ENCODE data around the gene NIPSNAP2.
"Not testable (repeated sequence)": the region's sequence is repeated elsewhere in the genome, so short reads cannot be mapped to it uniquely, and the experiment has no call there.

NIPSNAP2 gene

DNA sequence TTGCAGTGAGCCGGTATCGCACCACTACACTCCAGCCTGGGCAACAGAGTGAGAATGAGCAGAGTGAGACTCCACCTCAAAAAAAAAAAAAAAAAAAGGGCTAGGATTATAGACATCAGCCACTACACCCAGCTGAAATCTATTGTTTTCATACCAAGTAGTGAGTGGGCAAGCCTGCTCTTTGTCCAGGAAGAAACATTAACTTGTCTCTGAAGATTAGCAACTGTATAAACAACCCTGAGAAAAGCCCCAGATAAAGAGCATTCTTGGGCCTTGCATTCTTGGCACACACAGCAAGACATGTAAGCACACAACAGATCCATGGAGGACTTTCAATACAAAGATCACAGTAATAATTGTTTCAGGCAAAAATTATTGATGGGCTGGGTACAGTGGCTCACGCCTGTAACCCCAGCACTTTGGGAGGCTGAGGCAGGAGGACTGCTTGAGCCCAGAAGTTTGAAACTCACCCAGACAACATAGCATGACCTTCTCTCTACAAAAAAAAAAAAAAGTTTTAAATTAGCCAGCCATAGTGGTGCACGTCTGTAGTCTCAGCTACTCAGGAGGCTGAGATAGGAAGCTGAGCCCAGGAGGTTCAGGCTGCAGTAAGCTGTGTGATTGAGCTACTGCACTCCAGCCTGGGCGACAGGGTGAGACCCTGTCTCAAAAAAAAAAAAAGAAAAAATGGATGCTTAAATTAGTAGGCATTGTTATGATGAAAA lies 82.5 kb downstream of the NIPSNAP2 start:
- DNase-seq (ENCODE audit: low read depth, low spot score), result no peak

- not testable (repeated sequence) for DNase-seq (ENCODE audit: low read depth, low spot score)
Measured at GRCh38 chr7:56047446-56048116, 83.2 kb downstream of the NIPSNAP2 start.

DNA sequence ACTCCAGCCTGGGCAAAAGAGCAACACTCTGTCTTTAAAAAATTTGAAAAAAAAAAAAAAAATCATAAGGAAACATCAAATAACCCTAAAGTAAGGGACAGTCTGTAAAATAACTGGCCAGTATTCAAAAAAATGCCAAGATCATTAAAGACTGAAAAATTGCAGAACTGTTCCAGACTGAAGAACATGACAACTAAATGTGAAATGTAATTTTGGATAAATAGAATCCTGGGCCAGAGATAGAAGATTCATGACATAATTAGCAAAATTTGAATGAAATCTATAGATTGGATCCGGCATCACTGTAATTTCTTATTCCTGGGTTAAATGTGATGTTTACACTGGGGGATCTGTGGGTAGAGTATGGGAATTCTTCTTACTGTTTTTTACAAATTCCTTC lies 83.9 kb downstream of the NIPSNAP2 start:
- DNase-seq (ENCODE audit: low read depth, low spot score), result no peak

- not testable (repeated sequence) for DNase-seq (ENCODE audit: low read depth, low spot score)
Measured at GRCh38 chr7:56048763-56049162, 84.4 kb downstream of the NIPSNAP2 start.

All from activated naive CD8-positive, alpha-beta T cell treated with anti-CD3 and anti-CD28 coated beads, Interleukin-2, amount 50 U/mL, for 16 hours (primary cell).